ENCODE data around the gene KCNB1. TPM values are rescaled to one million over a fixed set of nuclear protein-coding genes. Genes with fewer than 3 reads are reported as not detected.

KCNB1 gene
- total RNA-seq, 4 donors from 2014 or later, result 3.9 to 11.7 (median 6.7) TPM

GRCh38 chr20:49426873-49427272 lies 55.6 kb downstream of the KCNB1 start:
- no peaks in the 10 kb centered on the region for H3K9me3 ChIP-seq
- peak overlapping the region in 2 of 4 donors; percentile 42 to 59 for H3K27ac ChIP-seq
- H3K36me3 ChIP-seq, result no peaks in the 10 kb centered on the region
- H3K4me1 ChIP-seq, result peaks cover 0 to 14% (median 0%) of the 10 kb centered on the region in 4 donors
- no peak for DNase-seq (ENCODE audit: low spot score in 2 of 2)
- TF ChIP-seq CTCF (IDR thresholded peaks at IDR 0.05), result no peak
- TF ChIP-seq EP300 (IDR thresholded peaks at IDR 0.05), result no peak
- no peak for TF ChIP-seq POLR2A (IDR thresholded peaks at IDR 0.05)
- H3K27me3 ChIP-seq, result peaks cover 0 to 6% of the 10 kb centered on the region in 2 donors
- no peak overlapping the region for H3K4me3 ChIP-seq
- WGBS, 2 donors, result 81% methylated on average over 1 of the region's 1 CpG; no CpG with 5 or more reads in 1 of the 2 donors

DNA sequence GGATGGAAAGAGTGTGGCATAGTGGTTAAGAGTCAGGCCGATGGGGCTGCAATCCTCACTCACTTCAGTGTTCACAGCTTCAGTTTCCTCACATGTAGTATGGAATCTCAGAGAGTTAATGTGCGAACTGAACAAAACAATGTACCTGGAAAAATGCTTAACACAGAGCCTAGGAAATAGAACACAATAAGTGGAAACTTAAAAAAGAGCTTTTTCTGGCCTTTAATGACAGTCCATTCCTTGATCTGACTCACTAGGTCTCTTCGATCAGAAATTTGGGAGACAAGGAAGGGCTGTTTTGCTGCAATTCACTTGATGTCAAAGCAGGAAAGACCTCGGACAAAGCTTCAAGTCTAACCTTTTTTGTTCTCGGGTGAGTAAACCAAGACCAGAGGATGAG lies 56.1 kb downstream of the KCNB1 start:
- Histone ChIP-seq H3K9me3 (no peaks in the 10 kb centered on the region), H3K27me3 (peaks cover 0 to 6% of the 10 kb centered on the region in 2 donors), H3K4me1 (peaks cover 0 to 18% (median 0%) of the 10 kb centered on the region in 4 donors), H3K36me3 (no peaks in the 10 kb centered on the region), H3K27ac (peak overlapping the region in 1 of 4 donors; percentile 42), H3K4me3 (no peak overlapping the region)
- WGBS, 2 donors, result 67 to 69% methylated on average over 5 of the region's 5 CpGs
- DNase-seq (ENCODE audit: low spot score in 2 of 2), result no peak
- TF ChIP-seq POLR2A (IDR thresholded peaks at IDR 0.05), result no peak

DNA sequence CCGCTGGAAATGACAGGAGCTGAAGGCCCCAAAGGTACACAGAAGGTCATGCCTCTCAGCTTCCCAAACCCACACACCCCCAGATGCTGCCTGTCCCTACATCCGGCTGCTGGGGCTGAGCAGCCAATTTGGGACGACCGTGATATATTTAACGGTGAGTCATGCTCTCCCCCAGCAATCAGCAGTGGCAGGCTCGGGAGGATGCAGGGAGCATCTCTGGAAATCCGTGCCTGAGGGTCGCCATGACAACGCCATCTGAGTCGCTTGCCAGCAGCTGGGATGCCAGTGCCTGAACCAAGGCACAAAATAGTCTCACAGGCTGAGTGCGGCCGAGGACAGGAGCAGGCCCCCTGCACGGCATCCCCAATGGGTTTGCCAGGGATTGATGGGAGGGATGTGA lies 57.9 kb downstream of the KCNB1 start:
- Histone ChIP-seq H3K36me3 (no peaks in the 10 kb centered on the region), H3K9me3 (no peaks in the 10 kb centered on the region), H3K27ac (no peak overlapping the region), H3K4me3 (no peak overlapping the region), H3K4me1 (peaks cover 0 to 28% (median 0%) of the 10 kb centered on the region in 4 donors), H3K27me3 (peaks cover 0 to 6% of the 10 kb centered on the region in 2 donors)
- no peak for DNase-seq (ENCODE audit: low spot score in 2 of 2)
- TF ChIP-seq EP300 (IDR thresholded peaks at IDR 0.05) (no peak), CTCF (IDR thresholded peaks at IDR 0.05) (no peak), POLR2A (IDR thresholded peaks at IDR 0.05) (no peak)
- whole genome bisulfite sequencing, 2 donors, result 58 to 60% methylated on average over 12 to 13 of the region's 13 CpGs

DNA sequence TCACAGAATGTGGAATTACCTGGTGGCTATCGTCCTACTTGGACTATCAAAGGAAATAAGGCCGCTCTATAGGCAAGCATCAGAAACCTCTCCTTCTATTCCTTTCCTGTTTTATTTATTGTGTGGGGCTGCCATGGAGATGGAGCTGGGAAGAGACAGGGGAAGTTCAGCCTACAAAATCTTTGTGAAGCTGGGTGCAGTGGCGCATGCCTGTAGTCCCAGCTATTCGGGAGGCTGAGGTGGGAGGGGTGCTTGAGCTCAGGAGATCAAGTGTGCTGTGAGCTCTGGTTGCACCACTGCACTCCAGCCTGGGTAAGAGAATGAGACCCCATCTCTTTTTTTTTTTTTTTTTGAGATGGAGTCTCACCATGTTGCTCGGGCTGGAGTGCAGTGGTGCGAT lies 60.3 kb downstream of the KCNB1 start:
- Histone ChIP-seq H3K4me1 (peaks cover 0 to 30% (median 0%) of the 10 kb centered on the region in 4 donors), H3K27ac (peak overlapping the region in 1 of 4 donors; percentile 66)
- no peak for TF ChIP-seq CTCF (IDR thresholded peaks at IDR 0.05)
- TF ChIP-seq POLR2A (IDR thresholded peaks at IDR 0.05), result no peak
- no peak for TF ChIP-seq EP300 (IDR thresholded peaks at IDR 0.05)

DNA sequence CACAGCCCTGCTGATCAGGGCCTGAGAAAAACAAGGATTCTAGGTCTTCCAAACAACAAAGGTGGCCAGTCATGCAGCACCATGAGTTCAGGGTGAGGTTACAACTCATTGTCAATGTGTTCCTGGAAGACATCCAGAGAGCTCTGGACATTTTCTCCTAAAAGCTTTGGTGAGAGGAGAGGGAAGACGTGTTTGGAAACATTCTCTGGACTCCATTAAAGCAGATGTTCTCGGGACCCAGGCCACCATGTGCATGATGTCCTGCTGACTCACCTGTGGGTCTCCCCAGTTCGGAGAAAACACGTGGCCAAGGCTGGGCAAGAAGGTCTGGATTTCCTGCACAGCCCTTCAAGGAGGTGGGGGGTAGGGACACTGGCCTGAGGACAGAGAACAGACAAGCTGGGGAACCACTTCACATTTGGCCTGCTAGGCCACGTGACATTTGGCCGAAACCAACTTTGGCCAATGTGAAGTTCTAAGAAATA lies 61.6 kb downstream of the KCNB1 start:
- no peak for TF ChIP-seq CTCF (IDR thresholded peaks at IDR 0.05)
- peak in 1 of 2 donors; percentile 77 for TF ChIP-seq EP300 (IDR thresholded peaks at IDR 0.05)
- TF ChIP-seq POLR2A (IDR thresholded peaks at IDR 0.05), result no peak
- H3K4me3 ChIP-seq, result no peak overlapping the region
- WGBS, 2 donors, result 70 to 73% methylated on average over 6 of the region's 6 CpGs
- peaks cover 0 to 25% (median 0%) of the 10 kb centered on the region in 4 donors for H3K4me1 ChIP-seq
- DNase-seq (ENCODE audit: low spot score in 2 of 2), result peak; percentile 30 to 64
- no peaks in the 10 kb centered on the region for H3K9me3 ChIP-seq
- no peaks in the 10 kb centered on the region for H3K36me3 ChIP-seq
- H3K27ac ChIP-seq, result peak overlapping the region in 1 of 4 donors; percentile 66
- H3K27me3 ChIP-seq, result no peaks in the 10 kb centered on the region

More for the DNA sequence above, 60.3 kb downstream of the KCNB1 start:
- no peaks in the 10 kb centered on the region for H3K36me3 ChIP-seq
- DNase-seq (ENCODE audit: low spot score in 2 of 2), result no peak
- WGBS, 2 donors, result 86 to 87% methylated on average over 5 to 6 of the region's 6 CpGs
- no peaks in the 10 kb centered on the region for H3K27me3 ChIP-seq
- no peaks in the 10 kb centered on the region for H3K9me3 ChIP-seq
- H3K4me3 ChIP-seq, result no peak overlapping the region

All from tibial nerve (tissue), 4 donors.